SIG-M5 treated with dmso at 0.1 percent for 504 hours (cell line): ENCODE measurements around the gene CDK19.
"Not testable (repeated sequence)": the region's sequence is repeated elsewhere in the genome, so short reads cannot be mapped to it uniquely, and the experiment has no call there.

Source experiments
- DNase-seq: peaks from one replicate; lab custom pipeline; 2025; ENCODE audit not compliant: unreplicated experiment; lab: John Stamatoyannopoulos, UW

The CDK19 gene

DNA sequence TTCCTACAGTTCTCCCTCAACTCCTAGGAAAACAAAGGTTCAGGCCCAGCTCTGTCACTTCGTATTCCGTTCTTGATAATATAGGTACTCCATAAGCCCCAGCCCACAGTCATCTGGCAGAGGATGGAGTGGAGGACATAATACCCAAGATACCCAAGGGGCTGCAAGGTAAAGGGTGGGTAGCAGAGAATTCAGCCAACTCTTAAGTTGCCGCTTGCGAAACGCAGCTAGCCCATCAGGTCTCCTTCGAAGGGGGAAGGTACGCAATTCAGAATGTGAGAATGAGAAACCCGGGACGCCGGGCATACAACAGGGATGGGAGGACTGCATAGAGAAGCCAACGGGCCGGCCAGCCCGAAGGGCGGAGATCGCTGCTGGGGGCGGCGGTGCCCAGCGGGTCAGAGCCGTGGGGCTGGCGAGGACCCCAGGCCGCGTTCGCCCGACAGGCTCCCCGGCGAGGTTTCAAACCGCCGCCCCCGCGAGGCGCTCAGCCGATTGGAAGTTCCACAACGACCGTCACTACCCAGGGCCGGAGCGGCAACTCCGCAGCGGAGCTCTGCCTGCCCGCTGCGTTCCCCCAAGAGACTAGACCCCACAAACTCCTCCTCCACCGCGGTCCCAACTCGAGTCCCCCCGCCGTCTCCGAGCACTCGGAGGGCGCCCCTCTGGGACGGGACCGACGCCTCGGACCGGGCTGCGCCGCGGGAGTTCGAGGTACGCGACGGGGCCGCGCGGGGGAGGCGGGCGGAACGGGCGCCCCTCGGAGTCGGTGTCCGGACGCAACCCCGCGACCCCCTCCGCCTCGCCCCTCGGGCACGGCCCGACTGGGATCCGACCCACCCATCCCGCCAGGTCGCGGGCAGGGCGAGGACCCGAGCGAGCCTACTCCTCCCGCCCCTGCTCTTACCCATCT, 911 bp downstream of the CDK19 start:
- peak; percentile 53 for DNase-seq

DNA sequence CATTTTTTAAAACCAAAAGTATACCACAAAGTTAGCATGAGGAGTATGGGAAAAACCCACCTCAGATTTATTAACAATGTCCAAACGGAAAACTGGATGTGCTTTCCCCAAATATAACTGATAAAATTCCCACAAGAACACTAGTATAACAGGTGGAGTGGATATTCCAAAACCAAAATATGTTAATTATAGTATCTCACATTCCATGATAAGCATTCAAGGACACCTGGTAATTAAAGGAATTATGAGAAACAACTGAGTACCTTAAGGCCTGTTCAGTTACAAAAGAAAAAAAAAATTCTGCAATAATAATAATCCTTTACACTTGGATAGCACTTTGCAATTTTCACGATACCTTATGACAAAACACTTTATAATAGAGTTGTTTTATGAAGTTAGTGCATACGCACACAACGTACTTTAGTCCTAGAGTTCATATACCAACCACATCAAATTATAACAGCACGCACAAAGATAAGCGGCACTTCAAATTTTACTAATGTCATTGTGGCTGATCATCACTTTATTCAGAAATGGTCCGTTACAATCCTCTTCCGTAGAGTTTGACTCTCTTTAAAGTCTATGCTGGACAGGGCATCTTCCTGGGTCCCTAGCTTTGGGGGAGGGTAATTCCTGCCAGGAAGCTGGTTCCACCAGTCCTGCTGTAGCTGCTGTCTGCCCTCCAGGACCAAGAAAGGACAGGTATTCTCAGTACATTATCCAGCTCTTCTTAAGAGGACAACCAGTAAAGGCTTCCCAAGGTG, 1.7 kb downstream of the CDK19 start:
- no peak for DNase-seq

- DNase-seq: no peak
These were observed 2.5 kb downstream of the CDK19 start for GRCh38 chr6:110812719-110813118.

DNA sequence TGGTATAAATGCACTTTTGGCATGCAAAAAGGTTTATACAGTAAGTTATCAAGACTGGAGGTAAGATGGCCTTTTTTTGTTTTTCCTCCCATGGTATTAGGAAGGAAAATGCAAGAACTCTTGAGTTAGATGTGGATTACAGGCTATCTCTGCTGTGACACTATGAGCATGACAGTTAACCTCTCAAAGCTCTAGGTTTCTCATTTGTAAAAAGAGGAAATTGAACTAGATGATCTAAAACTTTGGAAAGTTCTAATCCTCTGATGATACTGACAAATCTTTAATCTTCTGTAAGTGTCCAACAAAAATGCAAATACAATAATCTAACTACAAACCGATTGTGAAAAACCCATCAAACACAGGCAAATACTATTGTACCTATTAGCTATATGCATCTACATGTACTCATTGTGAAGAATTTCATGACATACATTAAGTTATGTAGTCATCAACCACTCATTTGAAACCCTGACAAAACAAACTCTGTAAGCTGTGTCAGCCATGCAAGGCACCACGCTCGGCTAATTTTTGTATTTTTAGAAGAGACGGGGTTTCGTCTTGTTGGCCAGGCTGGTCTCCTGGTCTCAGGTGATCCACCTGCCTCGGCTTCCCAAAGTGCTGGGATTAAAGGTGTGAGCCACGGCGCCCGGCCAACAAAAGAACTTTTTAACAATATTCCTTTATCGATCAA, 4.2 kb downstream of the CDK19 start:
- DNase-seq: no peak

- DNase-seq: no peak
These were observed 5.5 kb downstream of the CDK19 start for GRCh38 chr6:110809792-110810191.

DNA sequence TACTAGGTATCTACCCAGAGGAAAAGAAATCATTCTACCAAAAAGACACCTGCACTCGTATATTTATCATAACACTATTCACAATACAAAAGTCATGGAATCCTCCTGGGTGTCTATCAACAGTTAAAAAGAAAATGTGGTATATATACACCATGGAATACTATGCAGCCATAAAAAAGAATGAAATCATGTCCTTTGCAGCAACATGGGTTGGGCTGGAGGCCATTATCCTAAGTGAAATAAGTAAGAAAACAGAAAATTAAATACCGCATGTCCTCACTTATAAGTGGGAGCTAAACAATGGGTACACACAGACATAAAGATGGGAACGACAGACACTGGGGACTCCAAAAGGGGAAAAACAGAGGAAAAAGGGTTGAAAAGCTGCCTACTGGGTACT, 13.1 kb downstream of the CDK19 start:
- not testable (repeated sequence) for DNase-seq

GRCh38 chr6:110800839-110801196, 14.5 kb downstream of the CDK19 start:
- no peak for DNase-seq

- no peak for DNase-seq
These were observed 15.0 kb downstream of the CDK19 start for GRCh38 chr6:110800196-110800838.

DNA sequence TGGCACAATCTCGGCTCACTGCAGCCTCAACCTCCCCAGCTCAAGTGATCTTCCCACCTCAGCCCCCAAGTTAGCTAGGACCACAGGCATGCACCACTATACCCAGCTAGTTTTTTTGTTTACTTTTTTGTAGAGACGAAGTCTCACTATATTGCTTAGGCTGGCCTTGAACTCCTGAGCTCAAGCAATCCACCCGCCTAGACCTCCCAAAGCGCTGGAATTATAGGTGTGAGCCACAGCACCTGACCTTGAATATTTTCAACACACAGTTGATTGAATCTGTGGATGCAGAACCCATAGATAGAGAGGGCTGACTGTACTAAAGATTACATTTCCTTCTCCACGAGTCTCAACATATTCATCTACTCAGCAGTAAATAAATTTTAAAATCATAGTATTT, 15.6 kb downstream of the CDK19 start:
- no peak for DNase-seq

GRCh38 chr6:110799189-110799588, 16.1 kb downstream of the CDK19 start:
- peak; percentile 29 for DNase-seq

- DNase-seq: no peak
These were observed 20.0 kb downstream of the CDK19 start for GRCh38 chr6:110795271-110795670.

GRCh38 chr6:110786696-110787095, 28.6 kb downstream of the CDK19 start:
- no peak for DNase-seq

DNA sequence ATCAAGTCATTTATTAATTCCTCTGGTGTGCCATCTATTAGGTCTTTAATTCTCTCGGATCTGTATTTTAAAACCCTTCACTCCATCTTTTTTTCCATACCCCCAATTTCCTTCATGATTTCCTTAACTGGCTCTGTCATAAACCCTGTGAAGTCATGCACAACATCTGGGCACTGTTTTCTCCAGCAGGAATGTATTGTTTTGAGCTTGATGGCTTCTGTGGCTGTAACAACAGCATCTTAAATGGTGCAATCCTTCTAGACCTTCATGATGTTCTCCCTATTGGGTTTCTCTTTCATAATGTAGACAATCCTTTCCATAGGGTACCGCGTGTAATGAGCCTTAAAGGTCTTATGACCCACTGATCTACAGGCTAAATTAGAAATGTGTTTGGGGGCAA, 29.0 kb downstream of the CDK19 start:
- no peak for DNase-seq

DNA sequence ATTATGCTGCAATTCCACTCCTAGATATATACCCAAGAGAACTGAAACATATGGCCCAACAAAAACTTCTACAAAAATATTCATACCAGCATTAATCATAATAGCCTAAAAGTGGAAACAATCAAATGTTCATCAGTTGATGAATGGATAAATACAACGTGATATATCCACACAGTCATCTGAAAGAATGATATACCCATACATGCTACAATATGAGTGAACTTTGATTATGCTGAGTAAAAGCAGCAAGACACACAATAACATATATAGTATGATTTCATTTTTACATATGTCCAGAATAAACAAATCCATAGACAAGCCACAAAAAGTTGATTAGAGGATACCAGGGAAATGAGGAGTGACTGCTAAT, 30.7 kb downstream of the CDK19 start:
- no peak for DNase-seq

DNA sequence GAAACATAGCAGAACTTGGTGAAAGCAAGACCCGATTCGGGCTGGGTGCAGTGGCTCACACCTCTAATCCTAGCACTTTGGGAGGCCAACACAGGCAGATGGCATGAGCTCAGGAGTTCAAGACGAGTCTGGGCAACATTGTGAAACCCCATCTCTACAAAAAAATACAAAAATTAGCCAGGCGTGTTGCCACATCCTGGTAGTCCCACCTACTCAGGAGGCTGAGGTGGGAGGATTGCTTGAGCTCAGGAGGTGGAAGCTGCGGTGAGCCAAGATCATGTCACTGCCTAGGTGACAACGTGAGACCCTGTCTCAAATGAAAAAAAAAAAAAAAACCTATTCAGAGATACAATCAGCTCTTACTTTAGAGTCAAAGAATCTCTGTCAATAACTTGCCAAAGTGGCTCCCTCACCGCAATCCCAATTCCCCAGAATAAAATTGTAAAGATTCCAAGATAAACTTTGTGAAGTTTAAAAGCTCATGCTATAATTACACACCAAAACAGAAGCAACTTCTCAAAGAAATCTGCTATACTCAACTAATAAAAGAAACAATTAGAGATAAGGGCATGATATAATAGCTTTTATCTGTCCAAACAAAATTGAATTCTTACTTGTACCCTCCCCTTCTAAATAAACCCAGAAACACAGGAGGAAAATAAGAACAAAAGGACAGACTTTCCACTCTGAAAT, 33.6 kb downstream of the CDK19 start:
- DNase-seq: no peak

DNA sequence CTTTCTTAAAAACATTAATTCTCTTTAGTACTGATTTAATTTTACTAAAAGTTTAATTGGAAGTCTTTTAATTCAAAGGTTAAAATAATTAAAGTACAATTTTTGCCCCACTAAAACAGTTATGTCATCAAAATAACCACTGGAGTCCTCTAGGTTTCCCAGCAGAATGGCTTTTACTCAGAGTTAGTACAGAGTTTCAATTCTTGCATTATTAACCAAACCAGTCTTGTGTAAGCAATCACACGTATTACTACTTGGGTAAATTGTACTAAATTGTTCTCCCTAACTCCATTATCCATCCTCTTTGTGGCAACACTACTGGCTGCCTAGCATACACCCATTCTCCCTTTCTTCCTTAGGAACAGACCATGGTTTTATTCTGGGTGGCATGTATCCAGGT, 36.9 kb downstream of the CDK19 start:
- DNase-seq: no peak

GRCh38 chr6:110777636-110778035, 37.6 kb downstream of the CDK19 start:
- DNase-seq: no peak

- no peak for DNase-seq
These were observed 38.9 kb downstream of the CDK19 start for GRCh38 chr6:110776413-110776812.

DNA sequence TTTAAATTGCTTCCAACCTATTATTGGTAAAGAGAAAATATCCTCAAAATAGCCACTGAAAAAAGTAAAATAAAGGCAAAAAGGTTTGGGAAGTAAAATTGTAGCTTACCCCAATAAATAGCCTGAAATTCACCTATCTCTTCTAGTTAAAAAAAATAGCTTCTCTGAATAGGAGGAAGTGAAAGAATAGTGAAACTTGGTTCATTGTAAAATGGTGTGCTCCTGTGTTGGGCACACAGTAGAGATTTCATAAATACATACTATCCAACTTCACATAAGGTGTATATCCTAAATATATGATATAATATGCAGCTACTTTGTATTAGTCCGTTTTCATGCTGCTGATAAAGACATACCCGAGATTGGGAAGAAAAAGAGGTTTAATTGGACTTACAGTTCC, 45.3 kb downstream of the CDK19 start:
- DNase-seq: no peak

DNA sequence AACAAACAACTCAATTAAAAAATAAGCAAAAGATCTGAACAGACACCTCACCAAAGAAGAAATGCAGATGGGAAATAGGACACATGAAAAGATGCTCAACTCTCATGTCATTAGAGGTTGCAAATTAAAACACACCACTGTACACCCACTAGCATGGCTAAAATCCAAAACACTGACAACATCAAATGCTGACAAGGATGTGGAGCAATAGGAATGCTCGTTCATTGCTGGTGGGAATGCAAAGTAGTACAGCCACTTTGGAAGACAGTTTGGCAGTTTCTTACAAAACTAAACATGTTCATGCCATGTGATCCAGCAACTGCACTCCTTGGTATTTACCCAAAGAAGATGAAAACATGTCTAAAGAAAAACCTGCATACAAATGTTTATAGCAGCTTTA, 47.2 kb downstream of the CDK19 start:
- DNase-seq: no peak

DNA sequence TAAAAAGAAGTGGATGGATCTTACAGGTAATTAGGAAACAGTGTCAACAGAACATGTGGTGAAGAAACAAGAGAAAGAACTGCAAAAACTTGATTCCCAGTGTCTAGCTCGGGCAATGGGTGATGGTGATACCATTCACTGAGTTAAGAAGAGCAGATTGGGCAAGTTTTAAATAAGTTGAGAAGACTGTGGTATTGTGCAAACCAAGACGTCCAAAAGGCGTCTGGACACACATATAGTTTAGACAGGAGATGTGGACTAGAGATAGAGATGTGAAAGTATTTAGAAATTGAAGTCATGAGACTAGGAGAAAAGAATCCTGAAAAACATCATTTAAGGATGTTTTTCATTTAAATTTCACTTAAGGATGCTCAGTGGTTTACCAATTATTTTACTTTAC, 53.9 kb downstream of the CDK19 start:
- peak; percentile 58 for DNase-seq
